ENCODE results near the gene AATK.

AATK gene

DNA sequence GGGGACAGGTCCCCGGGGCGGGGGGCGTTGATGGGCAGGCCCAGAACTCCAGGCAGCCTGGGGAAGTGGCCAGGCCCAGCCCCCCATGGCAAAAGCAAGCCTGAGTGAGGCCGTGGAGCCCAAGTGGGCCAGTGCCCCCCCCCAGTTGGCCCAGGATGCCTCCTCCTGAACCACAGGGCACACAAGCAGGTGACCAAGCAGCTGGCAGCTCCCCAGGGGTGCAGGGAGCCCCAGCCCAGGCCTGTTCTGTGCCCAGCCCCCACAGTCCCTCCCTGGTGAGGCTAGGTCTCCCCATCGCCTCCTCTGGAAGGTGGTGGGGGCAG lies 38.9 kb downstream of the AATK start:
- DNase-seq: no peak

DNA sequence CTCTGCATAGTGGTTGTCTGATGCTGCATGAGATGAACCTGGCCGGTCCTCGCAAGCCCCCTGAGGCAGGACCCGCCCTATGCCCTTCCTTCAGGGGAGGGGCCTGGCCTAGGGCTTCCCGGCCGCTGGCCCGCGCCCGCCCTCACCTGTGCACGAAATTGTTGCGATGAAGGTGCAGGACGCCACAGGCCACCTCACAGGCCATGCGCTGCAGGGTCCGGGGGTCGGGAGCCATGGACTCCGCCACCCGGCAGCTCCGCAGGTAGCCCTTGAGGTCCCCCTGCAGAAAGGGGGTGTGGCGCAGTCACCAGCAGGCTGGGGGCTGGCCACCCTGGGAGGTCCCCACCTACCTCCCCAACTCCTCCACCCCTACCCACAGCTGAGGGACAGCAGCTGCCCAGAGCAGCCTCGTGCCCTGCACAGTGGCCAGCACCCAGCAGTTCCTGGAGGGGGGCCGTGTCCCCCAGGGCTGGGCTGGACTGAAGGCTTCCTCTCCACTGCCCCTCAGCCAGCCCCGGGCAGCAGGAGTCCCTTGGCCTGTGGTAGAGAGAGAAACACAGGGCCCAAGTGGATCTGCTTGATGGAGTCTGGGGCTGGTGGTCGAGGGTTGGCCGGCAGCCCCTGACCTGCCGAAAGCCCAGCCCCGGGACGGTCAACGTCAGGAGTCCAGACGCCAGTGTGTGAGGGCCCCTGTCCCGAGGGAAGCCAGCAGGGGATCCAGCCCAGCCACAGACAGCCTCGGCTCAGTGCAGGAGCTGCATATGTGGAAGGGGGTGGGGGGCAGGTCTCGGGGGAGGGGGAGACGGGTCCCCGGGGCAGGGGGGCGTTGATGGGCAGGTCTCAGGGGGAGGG lies 39.5 kb downstream of the AATK start:
- DNase-seq: no peak

DNA sequence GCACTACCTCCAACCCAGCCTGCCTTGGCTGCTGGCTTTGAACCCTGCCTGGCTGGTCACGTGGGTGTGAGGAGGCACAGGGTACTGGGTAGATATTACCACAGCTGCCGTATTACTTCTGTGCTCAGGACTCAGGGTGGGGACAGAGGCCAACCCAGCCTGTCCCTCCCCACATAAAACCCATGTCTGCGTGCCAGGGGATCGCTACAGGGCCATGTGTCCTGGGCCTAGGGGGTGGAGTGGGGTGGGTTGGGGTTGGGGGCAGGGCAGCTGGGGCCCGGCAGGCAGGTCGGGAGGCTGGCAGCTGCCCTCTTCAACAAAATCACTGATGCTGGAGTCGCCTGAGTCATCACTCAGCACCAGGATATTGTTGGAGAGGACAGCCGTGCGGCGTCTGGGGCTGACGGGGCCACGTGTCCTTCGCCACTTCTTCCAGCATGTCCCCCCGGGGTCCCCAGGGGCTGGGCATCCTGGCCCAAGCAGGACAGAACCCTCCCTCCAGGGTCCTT lies 40.4 kb downstream of the AATK start:
- DNase-seq: no peak

DNA sequence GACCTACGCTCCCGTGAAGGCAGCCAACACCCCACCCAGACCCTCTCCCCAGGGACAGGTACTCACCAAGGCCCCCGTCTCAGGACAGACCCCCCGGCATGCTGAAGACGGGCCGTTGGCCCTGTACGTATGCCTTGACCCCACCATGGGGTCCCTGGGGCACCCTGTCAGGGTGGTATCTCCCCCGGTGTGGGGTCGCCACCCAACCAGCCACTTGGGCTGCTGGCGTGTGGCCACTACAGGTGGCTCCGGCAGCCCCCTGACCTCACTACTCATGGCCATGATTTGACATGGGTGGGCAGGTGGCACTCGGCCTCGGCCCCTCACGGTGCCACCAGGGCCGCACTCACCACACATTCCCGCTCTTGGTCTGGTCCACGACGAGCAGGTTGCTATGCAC lies 41.6 kb downstream of the AATK start:
- DNase-seq: no peak

DNA sequence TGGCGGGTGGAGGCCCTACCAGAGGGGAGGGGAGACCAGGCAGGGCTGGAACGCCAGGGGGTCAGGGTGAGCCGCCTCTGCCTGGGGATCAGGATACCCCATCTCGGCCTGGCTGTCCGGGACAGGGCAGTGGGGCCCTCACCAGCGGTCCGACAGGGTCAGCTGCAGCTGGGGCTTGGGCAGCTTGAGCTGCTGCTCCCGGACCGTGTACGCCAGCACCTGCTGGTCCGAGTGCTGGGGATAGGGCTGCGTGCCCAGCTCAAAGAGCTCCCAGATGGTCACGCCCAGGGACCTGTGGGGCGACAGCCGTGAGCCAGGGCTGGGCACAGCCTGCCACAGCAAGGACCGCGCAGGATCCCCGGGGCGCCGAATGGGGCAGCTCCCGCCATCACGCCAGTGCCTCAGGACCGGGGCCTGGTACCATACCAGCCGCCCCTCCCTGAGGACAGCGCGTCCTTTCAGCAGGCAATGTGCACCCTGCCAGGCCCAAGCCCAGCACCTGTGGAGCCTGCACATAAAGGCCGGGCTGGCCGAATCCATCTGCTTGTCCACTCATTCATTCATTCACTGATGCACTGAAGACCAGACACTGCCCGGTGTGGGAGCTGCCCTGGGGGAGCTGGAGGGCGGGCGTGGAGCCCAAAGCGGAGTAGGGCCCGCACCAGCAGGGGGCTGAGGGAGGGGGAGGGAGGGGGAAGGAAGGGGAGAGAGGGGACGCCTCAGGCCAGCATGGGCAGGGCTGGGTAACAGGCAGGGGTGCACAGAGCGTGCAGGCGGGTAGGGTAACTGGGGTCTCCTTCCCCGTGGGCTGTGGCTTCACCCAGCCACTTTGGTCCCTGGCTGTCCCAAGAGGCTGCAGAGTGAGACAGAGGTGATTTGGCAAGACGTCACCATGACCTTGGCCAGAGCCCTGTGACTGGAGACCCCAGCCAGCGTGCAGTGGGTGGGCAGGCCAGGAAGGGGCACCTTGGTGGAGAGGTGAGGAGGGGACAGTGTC lies 42.7 kb downstream of the AATK start:
- no peak for DNase-seq

DNA sequence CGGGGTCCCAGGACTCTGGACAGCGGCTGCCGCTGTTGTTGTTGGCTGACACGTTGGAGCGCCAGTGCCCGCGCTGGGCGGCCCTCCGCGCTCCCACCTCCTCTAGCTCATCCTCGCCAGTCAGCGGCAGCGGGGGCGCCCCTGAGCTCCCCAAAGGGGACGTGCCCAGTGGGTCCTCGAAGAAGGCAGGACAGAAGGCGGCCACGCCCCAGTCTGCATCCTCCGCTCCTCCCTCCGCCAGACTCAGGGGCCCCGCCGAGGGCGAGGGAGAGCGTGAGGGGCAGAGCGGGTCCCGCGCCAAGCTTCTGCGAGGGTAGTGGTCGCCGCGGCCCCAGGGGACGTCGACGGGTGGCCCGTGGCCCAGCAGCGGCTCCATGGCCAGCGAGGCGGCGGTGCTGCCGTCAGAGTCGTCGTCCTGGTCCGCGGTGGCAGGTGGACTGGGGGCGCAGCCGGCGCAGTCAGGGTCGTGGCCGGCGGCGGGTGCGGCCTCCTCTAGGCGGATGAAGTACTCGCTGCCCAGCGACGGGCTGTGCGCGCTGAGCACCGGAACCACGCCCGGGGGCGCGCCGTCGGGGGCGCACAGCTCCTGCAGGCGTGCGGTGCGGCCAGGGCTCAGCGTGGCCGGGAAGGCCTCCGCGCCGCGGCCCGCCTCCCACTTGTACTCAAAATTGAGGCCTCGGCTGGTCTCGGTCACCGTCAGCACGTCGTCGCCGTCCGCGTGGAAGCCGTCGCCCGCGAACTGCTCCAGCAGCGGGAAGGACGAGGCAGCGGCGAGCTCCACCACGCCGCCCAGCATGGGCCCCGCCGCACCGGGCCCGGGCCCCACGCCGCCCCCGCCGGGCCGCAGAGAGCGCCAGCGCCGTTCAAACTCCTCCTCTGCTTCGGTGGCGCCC lies 43.9 kb downstream of the AATK start:
- DNase-seq: no peak

DNA sequence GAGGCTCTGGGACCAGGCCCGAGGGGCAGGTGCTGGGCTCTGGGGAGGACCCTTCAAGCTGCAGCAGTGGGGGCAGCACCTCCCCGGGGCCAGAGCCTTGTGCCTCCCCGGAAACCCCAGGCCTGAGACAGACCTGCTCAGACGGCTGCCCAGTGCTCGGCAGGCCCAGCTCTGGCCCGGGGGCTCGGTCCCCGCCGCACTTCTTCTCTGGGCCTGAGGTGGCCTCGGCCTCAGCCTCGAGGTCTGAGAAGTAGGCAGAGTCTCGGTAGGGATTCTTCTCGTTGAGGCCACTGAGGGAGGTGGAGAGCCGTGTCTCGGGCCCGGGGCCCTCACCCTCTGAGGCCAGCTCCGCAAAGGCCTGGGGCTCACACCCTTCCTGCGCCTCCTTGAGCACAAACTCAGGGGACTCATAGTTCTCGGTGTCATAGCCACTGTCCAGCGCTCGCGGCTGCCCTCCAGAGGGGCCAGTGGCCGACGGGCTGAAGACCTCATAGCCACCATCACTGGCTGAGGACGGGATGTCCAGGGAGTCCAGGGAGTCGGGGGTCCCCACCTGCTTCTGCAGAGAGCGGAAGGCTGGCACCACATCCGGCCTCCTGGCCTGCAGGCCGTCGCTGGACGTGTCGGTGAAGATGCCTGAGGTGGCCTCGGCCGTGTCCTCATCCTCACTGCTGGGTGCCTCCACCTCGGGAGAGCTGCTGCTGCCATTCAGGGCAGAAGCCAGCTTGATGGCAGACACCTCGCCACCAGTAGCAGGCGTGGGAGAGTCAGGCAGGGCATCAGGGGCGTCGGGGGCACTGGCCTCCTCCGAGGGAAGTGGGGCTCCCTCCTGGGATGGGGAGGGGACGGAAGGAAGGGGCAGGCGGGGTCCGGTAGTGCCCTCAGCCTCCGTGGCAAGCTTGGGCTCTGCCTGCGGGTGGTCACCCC lies 45.1 kb downstream of the AATK start:
- no peak for DNase-seq

DNA sequence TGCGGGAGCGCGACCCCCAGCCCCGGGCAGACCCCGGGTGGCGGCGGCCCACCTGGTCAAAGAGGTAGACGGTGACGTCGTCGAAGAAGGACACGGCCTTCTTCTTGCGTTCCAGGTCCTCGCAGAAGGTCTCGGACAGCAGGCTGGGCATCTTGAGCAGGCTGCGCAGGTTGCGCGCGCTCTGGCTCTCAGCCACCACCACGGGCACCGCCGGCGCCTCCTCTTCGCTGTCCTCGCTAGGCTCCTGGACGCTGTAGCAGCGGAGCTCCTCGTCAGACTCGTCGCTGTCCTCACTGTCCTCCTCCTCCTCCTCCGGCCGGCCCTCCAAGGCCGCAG lies 45.9 kb downstream of the AATK start:
- no peak for DNase-seq

DNA sequence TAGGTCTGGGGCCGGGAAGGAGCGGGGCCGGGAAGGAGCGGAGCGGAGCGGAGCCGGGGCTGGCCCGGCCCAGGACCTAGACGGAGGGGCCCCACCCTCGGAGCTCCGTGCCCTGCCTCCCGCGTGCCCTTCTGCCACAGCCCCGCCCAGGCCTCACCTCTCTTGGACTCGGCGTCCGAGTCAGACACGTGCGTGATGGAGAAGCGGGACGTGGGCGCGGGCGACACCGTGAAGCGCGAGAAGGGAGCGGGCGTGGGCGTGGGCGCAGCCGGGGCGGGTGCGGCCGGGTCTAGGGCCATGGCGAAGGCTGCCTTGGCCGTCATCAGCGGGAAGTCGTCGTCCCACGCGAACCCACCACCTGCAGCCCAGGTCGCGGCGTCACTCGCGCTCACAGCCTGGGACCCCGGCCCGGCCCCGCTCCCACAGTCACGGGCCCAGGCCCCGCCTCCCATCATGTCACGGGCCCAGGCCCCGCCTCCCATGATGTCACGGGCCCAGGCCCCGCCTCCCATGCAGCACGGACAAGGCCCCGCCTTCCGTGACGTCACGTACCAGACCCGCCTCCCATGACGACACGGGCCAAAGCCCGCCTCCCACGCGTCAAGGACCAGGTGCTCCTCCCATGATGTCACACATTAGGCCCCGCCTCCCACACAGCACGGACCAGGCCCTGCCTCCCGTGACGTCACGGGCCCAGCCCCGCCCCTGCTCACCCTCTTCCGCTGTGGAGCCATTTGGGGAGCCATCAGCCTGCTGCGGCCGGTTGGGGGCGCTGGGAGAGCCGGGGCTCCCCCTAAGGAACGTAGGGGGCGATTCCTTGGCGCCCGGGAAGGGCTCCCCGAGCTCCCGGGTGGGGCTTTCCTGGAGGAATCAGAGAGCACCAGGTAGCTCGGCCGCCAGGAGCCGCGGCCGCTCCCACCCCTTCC lies 46.5 kb downstream of the AATK start:
- peak; percentile 83 to 86 for DNase-seq

DNA sequence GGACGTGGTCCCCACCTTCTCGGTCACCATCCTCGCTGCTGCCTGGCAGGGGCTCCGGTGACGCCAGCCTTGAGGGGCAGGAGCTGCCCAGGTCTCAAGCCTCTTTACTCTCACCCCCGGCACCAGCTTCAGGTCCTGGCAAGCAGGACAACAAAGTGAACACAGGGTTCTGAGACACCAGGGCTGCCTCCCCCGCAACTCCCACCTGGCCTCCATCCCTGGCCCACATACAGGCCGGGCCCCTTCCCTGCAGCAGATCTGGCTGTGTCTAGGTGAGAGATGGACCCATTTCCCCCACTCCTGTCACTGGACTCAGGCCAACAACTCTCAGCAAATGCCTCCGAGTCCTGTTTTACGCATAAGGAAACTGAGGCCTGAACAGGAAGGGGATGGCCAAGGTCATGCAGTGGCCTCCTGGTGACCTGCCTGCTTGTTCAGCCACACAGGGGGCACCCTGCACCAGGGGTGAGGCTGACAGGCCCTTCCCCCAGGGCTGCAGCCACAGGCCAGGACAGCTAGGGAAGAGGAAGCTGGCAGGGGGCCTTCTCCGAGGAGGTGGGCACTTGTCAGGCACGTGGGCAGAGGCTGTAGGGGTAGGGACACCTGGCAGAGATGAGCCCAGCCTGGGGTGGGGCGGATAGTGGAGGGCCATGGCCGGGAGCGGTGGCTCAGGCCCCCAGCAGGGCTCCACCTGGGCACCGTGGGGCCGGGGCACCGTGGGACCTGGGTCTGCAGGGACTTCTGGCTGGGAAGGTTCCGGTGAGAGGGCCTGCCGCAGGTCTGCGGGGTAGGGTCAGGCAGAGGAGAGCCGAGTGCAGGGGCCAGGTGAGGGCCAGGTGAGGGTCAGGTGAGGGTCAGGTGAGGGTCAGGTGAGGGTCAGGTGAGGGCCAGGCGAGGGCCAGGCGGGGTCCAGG lies 47.5 kb downstream of the AATK start:
- no peak for DNase-seq

DNA sequence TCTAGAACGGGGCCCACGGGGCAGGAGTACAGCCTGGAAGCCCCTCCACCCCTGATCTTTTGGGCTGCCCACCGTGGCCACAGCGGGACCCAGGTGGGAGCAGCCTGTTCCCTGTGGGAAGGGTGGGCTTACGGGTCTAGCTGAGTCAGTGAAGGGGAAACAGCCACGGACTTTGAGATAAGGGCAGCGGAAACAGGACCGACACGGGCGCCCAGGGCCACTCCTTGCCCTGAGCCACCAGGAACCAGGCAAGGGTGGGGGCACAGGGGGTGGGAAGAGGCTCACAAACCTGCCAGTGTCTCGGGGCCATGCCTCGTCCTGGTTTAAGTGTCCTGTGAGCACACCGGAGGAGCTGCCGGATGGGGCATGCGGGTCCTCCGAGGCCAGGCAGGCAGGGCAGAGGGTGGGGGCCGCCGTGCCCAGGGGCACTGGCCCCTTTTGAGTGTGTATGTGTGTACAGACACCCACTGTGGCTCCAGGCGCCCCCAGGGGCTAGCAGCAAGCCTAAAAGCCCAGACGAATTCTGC lies 48.3 kb downstream of the AATK start:
- DNase-seq: no peak

DNA sequence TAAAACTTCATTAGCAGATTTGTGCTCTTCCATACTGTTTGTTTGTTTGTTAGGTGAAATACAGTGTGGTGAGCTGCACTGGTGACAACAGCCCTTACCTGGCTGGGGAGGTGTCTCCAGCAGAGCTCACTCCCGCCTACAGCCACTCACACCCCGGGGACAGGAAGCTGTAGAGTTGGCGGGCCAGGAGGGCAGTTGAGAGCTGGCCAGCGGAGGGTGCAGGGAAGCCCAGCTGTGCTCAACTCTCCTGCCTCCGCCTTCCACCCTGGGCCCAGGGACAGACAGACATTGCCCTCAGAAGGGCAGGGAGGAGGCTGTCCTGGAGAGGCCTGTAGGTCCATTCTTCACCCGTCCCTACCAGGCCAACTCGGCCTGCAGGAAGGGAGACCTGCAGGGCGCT lies 49.3 kb downstream of the AATK start:
- DNase-seq: no peak

DNA sequence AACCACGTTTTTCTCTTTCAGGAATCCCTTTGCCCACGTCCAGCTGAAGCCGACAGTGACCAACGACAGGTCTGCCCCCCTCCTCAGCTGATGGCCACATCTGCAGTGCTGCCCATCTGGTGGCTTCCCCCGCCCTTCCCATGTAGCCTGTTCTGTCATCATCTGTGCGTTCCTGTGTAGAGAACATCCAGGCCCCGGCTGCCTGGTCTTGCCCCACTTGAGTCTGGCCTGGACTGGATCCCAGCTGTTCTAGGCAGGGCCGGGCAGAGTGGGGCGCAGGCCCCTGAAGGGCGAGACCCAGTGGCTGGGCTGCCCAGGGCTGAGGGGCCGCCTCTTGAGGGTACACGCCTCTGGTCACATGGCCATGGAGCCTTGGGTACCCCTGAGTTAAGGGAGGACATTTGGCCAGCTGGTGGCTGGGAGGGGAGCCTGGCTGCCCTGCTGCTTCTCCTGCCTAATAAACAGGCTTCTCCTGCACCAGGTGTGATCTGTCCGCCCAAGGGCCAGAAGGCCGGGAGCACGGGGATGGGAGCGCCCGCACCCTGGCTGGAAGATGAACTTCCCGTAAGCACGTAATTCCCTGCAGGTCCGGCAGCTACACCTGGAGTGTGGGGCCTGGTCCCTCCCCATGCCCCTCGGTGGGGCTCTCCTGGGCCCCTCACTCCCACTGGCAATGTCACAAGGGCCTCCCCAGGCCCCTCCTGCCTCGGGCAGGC lies 50.1 kb downstream of the AATK start:
- no peak for DNase-seq

DNA sequence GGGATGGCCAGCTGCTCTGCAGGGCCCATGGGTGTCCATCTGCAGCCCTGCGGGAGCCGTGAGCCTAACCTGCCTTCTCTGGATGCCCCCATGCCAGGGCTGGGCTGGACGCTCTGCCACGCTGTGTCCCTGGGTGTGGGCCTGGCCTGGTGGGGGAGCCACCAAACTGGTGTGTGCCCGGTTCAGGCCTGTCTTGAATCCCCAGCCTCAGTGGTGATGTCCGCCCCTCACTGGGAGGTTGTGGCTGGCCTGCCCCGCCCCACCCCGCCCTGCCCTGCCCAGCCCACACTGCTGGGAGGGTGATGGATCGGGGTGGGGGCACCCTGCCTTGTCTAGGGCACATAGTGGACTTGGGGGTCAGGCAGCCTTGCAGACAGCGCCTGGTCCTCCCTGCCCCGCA lies 50.8 kb downstream of the AATK start:
- DNase-seq: no peak

DNA sequence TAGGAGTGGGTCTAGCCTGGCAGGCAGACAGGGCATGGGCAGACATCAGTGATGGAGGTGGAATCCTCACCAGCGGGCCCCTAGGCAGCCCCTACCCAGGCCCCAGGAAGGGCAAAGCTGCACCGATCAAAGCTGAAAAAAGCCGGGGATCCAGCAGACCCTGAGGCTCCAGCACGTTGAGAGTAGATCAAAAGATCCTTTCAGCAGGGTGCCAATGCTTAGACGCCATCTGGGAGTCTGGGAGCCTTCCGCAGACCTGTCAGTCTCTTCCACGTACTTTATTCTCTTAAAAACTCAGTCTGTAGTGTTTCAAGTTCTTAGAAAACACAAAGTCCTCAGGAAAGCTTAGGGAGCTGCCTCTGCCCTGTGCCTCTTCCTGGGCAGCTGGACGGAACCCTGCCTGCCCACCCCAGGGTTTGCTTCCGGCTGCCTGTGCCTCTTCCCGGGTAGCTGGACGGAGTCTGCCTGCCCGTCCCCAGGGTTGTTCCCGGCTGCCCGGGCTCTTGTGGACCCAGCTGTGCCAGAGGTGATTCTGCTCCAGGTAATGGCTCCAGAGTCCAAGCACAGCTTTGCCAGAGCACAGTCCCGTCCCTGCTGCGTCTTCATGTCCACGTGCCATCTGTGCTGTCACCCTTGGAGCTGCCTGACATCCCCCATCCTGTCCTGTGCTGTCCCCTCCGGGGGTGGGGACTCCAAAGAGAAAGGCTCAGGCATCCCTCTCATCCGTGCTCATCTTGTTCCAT lies 51.5 kb downstream of the AATK start:
- no peak for DNase-seq

DNA sequence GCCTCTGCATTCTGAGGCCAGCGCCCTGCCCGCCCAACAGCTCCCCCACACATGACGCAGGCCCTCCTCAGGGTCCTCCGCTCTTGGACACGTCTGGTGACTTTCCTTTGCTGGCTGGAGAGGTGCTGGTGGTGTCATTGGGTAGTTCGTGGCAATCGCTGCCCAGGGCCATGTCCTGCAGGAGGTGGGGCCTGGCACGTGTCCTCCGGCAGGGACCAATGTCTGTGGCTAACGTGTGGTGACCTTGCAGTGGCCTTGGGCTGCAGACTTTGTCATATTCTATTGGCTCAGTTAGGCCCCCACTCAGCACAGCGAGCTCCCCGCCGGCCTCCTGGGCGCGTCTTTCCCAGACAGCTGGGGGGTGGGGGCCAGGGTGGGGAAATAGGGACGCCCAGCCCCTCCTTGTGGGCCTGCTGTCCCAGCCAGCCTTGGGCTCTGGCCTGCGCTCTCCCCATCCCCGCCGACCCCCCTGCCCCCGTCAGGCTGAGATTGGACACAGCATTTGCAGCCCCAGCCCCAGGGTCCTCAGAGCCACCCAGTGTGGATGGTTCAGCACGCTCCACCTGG lies 52.8 kb downstream of the AATK start:
- no peak for DNase-seq

DNA sequence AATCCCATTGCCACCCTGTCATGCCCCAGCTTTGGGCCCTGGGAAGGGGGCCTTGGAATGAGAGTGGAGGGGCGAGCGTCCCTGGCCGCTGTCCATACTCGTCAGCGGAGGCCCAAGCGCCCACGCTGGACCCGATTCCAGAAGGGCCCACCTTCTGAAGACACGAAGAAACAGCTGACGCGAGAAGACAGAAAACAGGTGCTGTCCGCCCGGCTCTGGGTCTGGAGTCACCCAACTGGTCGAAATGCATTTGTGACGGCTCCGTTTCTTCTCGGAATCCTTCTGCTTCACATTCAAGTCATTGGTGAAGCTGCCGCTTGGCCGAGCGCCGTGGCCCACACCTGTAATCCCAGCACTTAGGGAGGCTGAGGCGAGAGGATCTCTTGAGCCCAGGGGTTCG lies 53.6 kb downstream of the AATK start:
- DNase-seq: no peak
